Mucosa of descending colon (tissue), 3 donors: ENCODE data around the gene NEDD1. TPM values are rescaled to one million over a fixed set of nuclear protein-coding genes. Genes with fewer than 3 reads are reported as not detected.

Source experiments
- ATAC-seq: fragments of 200-7000 bp; cut with Tn5 transposase; one replicate; pipeline ENCODE4 v1.9.1; 2020; ENCODE audit warnings: mild to moderate bottlenecking, moderate library complexity
- DNase-seq, 3 donors: peaks; one replicate each; pipeline ENCODE4 v3.0.0-alpha.2; 2020
- H3K36me3 ChIP-seq: fragments of 200-600 bp; one replicate; pipeline ENCODE4 v1.8.0; 2021; ENCODE audit warnings: low read depth, mild to moderate bottlenecking
- H3K4me1 ChIP-seq: fragments of 200-600 bp; one replicate; pipeline ENCODE4 v1.8.0; 2021; ENCODE audit warnings: low read depth, mild to moderate bottlenecking
- H3K4me3 ChIP-seq: fragments of 200-600 bp; one replicate; pipeline ENCODE4 v1.8.0; 2021; ENCODE audit warnings: mild to moderate bottlenecking
- H3K9me3 ChIP-seq: fragments of 200-600 bp; one replicate; pipeline ENCODE4 v1.8.0; 2021; ENCODE audit warnings: mild to moderate bottlenecking
- intact Hi-C, 2 donors: fragments of 100-400 bp; cut with DNase I in 1 of 2; cut with micrococcal nuclease in 1 of 2; formaldehyde crosslinking; loops; one replicate each; pipeline versions ENCODE4 v1.11.0 to v1.11.1; 2022; cut with DNase I, micrococcal nuclease
- total RNA-seq, 3 donors: library from RNA; stranded (reverse); fragmentation: NEBNext Ultra II Directional in 2 of 3; extraction: Animal tissue kit (Norgen Biotek cat#: 25700) in 2 of 3; gene quantifications; one replicate each; pipeline versions ENCODE4 v1.2.1 to v1.2.4, GENCODE V29; 2021 to 2023
- TF ChIP-seq, protein P1 (sequence below): fragments of 200-600 bp; IDR thresholded peaks from one replicate; pipeline ENCODE4 v1.8.0; 2022; ENCODE audit warnings: antibody characterized with exemption, mild to moderate bottlenecking
- donor health status: DM: no; HTN: no; CAD: no; lungs with moderate emphysema.
- donor health status: DM: no; HTN: no; CAD: no.
- donor health status: DM: no; HTN: yes; CAD: no.

The NEDD1 gene
- total RNA-seq, 3 donors from 2014 or later: 12.0 to 17.5 (median 12.7) TPM

DNA sequence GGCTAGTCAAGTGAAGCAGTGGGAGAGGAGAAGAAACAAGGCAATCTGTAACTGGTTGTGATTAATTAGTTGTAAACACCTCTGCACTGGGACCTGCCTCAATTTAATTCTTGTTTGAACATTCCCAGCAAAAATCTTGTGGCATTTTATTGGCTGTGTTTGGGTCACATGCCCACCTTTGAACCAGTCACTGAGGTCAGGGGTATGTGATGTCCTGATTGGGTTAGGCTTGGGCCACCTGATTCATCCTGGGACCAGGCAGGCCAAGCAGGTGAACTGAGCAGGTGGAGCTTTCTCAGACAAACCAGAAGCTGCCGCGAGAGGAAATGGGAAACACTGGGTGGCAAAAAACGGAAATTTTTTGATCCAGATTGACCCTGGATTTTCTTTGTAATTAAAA lies 72.5 kb downstream of the NEDD1 start:
- H3K4me3 ChIP-seq: no peak overlapping the region
- DNase-seq: no peak
- H3K36me3 ChIP-seq: no peaks in the 10 kb centered on the region
- no peaks in the 10 kb centered on the region for H3K9me3 ChIP-seq
- no peaks in the 10 kb centered on the region for H3K4me1 ChIP-seq
- ATAC-seq: no peak
- intact Hi-C loops: no loop called here
- TF ChIP-seq, protein P1, sequence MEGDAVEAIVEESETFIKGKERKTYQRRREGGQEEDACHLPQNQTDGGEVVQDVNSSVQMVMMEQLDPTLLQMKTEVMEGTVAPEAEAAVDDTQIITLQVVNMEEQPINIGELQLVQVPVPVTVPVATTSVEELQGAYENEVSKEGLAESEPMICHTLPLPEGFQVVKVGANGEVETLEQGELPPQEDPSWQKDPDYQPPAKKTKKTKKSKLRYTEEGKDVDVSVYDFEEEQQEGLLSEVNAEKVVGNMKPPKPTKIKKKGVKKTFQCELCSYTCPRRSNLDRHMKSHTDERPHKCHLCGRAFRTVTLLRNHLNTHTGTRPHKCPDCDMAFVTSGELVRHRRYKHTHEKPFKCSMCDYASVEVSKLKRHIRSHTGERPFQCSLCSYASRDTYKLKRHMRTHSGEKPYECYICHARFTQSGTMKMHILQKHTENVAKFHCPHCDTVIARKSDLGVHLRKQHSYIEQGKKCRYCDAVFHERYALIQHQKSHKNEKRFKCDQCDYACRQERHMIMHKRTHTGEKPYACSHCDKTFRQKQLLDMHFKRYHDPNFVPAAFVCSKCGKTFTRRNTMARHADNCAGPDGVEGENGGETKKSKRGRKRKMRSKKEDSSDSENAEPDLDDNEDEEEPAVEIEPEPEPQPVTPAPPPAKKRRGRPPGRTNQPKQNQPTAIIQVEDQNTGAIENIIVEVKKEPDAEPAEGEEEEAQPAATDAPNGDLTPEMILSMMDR: no peak

DNA sequence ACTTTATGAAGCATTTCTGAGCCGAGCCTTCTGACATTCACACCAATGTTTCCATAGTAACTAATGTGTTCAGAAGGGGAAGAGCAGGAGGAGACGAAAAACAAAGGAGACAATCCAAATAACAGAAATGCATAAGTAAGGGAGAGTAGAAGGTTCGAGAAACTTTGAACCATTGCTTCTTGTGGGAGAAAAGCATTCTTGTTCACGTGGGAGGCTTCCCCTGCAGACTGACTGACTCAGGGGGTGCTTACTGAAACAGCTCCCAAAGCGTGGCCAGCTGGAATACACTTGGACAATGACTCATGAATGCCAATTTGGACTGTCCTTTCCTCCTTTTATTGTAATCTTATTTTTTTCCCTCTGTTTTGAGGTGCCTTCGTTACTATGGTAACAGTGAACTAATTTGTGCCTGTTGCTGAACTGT lies 73.9 kb downstream of the NEDD1 start:
- Histone ChIP-seq H3K36me3 (no peaks in the 10 kb centered on the region), H3K4me1 (no peaks in the 10 kb centered on the region), H3K9me3 (no peaks in the 10 kb centered on the region), H3K4me3 (no peak overlapping the region)
- TF ChIP-seq, protein P1: no peak
- DNase-seq (no peak), ATAC-seq (no peak)
- intact Hi-C loops: no loop called here

- intact Hi-C loops: no loop called here
- TF ChIP-seq, protein P1: no peak
- no peak for DNase-seq
- Histone ChIP-seq H3K4me1 (no peaks in the 10 kb centered on the region), H3K36me3 (no peaks in the 10 kb centered on the region), H3K4me3 (no peak overlapping the region), H3K9me3 (no peaks in the 10 kb centered on the region)
- no peak for ATAC-seq
These were observed 74.9 kb downstream of the NEDD1 start for GRCh38 chr12:96981911-96982310.

DNA sequence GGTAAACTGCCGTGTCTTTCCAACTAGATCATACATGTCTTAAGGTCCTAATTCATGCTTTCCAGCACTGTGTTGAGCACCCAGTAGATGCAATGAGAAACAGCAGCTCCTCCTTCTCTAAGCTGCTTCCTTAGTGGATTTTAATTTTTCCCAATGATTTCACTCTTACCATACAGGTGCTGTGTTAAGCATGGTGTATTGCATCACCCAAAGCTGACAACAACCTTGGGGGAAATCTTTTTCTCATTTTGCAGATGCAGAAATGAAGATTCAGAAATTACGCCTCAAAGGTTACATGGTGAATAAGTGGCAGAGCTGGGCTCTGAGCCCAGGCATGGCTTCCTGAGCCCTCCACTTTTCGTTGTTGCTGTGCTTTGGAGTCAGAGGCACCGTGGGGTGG lies 75.6 kb downstream of the NEDD1 start:
- H3K4me3 ChIP-seq: no peak overlapping the region
- DNase-seq (no peak), ATAC-seq (no peak)
- TF ChIP-seq, protein P1: no peak
- intact Hi-C loops: no loop called here
- no peaks in the 10 kb centered on the region for H3K4me1 ChIP-seq
- no peaks in the 10 kb centered on the region for H3K9me3 ChIP-seq
- no peaks in the 10 kb centered on the region for H3K36me3 ChIP-seq

DNA sequence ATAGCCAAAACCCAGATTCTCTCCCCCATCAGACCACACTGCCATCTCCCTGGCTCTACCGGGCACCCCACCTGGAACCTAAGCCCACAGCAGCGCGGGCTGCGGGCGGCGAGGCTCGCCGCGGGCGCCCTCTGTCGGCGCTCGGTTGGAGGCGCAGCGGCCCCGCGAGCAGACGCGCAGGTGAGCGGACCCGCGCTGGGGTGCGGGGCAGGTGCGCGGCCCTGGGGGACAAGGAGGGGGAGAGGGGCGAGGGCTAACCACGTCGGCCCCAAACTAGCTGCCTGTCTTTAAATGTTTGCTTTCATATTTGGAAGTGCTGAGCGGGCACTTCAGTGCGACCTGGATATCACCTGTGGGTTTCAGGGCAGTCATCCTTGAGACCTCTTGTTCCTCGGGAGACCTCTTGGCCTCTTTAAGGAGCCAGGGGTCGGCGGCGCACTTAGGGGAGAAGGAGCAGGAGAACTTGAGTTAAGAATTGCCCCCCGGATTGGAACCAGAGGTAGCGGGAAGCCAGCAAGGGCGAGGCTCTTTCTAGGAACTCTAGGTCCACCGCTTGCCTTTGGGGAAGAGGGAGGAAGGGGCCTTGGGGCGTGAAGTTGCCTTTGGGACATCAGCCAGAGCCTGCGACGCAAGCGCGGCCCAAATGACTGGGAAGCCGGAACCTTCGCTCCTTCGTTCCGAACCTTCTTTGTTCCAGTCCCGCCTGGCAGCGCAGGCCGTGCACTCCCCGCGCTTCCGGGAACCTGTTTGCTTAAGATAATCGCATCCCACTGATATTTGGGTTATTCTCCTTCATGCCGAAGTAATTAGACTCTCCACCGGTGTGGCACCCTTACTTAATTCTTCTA lies 78.7 kb downstream of the NEDD1 start:
- no peaks in the 10 kb centered on the region for H3K4me1 ChIP-seq
- no peaks in the 10 kb centered on the region for H3K36me3 ChIP-seq
- TF ChIP-seq, protein P1: peak; percentile 78
- no peak overlapping the region for H3K4me3 ChIP-seq
- intact Hi-C loops: no loop called here
- no peaks in the 10 kb centered on the region for H3K9me3 ChIP-seq
- ATAC-seq (peak; percentile 85), DNase-seq (peak in 2 of 3 donors; percentile 13 to 37)
